Activated CD8-positive, alpha-beta memory T cell treated with anti-CD3 and anti-CD28 coated beads, Interleukin-2, amount 50 U/mL, for 24 hours (primary cell): ENCODE results near the gene WDR90.
"Not testable (repeated sequence)": the region's sequence is repeated elsewhere in the genome, so short reads cannot be mapped to it uniquely, and the experiment has no call there.

Experiments used
- DNase-seq: peaks from one replicate; pipeline ENCODE4 v3.0.0-alpha.2; 2020; ENCODE audit errors: extremely low read depth

The WDR90 gene

GRCh38 chr16:689175-689897, 40.2 kb downstream of the WDR90 start:
- DNase-seq: no peak

- not testable (repeated sequence) for DNase-seq
Observed at GRCh38 chr16:691242-691641, 42.1 kb downstream of the WDR90 start.

- DNase-seq: no peak
Observed at GRCh38 chr16:692356-693108, 43.4 kb downstream of the WDR90 start.

GRCh38 chr16:693364-693763, 44.2 kb downstream of the WDR90 start:
- DNase-seq: no peak

- DNase-seq: no peak
Observed at GRCh38 chr16:693766-694165, 44.6 kb downstream of the WDR90 start.

- DNase-seq: no peak
Observed at GRCh38 chr16:694187-694862, 45.2 kb downstream of the WDR90 start.

GRCh38 chr16:694863-695354, 45.7 kb downstream of the WDR90 start:
- DNase-seq: no peak

- DNase-seq: no peak
Observed at GRCh38 chr16:695355-696089, 46.4 kb downstream of the WDR90 start.

- no peak for DNase-seq
Observed at GRCh38 chr16:698911-699671, 49.9 kb downstream of the WDR90 start.

- DNase-seq: no peak
Observed at GRCh38 chr16:700684-701584, 51.8 kb downstream of the WDR90 start.

GRCh38 chr16:702341-702740, 53.2 kb downstream of the WDR90 start:
- no peak for DNase-seq

- no peak for DNase-seq
Observed at GRCh38 chr16:703406-703805, 54.2 kb downstream of the WDR90 start.

- DNase-seq: no peak
Observed at GRCh38 chr16:704047-704446, 54.9 kb downstream of the WDR90 start.

- DNase-seq: no peak
Observed at GRCh38 chr16:704552-705380, 55.6 kb downstream of the WDR90 start.

GRCh38 chr16:705431-706188, 56.4 kb downstream of the WDR90 start, which contains the start of gene FBXL16:
TSS of gene FBXL16 (minus strand) at chr16:705801. CDS start at chr16:697405, 8,396 bp downstream.
- no peak for DNase-seq

GRCh38 chr16:706189-707061, 57.3 kb downstream of the WDR90 start:
- no peak for DNase-seq

GRCh38 chr16:707062-707538, 57.9 kb downstream of the WDR90 start:
- no peak for DNase-seq
